Anterior cingulate cortex (tissue), 58 donors: ENCODE results near the gene LKAAEAR1.
"Not testable (repeated sequence)": the region's sequence is repeated elsewhere in the genome, so short reads cannot be mapped to it uniquely, and the experiment has no call there.

Source experiments
- DNase-seq, 58 donors: peaks; one replicate each; lab custom pipeline; 2025; lab: John Stamatoyannopoulos, UW

LKAAEAR1 gene

GRCh38 chr20:64083804-64084684 is at the start of gene LKAAEAR1:
TSS of gene LKAAEAR1 (minus strand) at chr20:64084398. CDS start at chr20:64084219, 179 bp downstream.
- peak in 3 of 58 donors; percentile 50 to 65 (median 62) for DNase-seq

GRCh38 chr20:64131406-64131805 is 47.2 kb upstream of the LKAAEAR1 start:
- DNase-seq = peak in 1 of 58 donors; percentile 14

GRCh38 chr20:64130876-64131275 is 46.7 kb upstream of the LKAAEAR1 start:
- no peak for DNase-seq

GRCh38 chr20:64130271-64130670 is 46.1 kb upstream of the LKAAEAR1 start:
- no peak for DNase-seq

GRCh38 chr20:64129146-64129782 is 45.1 kb upstream of the LKAAEAR1 start:
- no peak for DNase-seq

GRCh38 chr20:64123517-64123916 is 39.3 kb upstream of the LKAAEAR1 start:
- not testable (repeated sequence) for DNase-seq

- DNase-seq = not testable (repeated sequence)
These were observed 38.7 kb upstream of the LKAAEAR1 start for GRCh38 chr20:64122927-64123326.

GRCh38 chr20:64121586-64121985 is 37.4 kb upstream of the LKAAEAR1 start:
- DNase-seq = no peak

GRCh38 chr20:64119681-64120341 is 35.6 kb upstream of the LKAAEAR1 start:
- DNase-seq = no peak

GRCh38 chr20:64119301-64119680 is 35.1 kb upstream of the LKAAEAR1 start:
- no peak for DNase-seq

- not testable (repeated sequence) for DNase-seq
These were observed 33.2 kb upstream of the LKAAEAR1 start for GRCh38 chr20:64117432-64117777.

- no peak for DNase-seq
These were observed 32.6 kb upstream of the LKAAEAR1 start for GRCh38 chr20:64116541-64117431.

- no peak for DNase-seq
These were observed 31.8 kb upstream of the LKAAEAR1 start for GRCh38 chr20:64116016-64116415.

- peak in 18 of 58 donors; percentile 17 to 72 (median 35) for DNase-seq
These were observed 31.1 kb upstream of the LKAAEAR1 start for GRCh38 chr20:64115171-64115911.

GRCh38 chr20:64114356-64114971 is 30.3 kb upstream of the LKAAEAR1 start:
- no peak for DNase-seq

GRCh38 chr20:64113796-64114355 is 29.7 kb upstream of the LKAAEAR1 start:
- no peak for DNase-seq

GRCh38 chr20:64113444-64113775 is 29.2 kb upstream of the LKAAEAR1 start:
- DNase-seq = no peak

- DNase-seq = no peak
These were observed 28.7 kb upstream of the LKAAEAR1 start for GRCh38 chr20:64112691-64113443.
